Activated B cell treated with CpG ODN at 0.5 μM for 24 hours (primary cell): Measurements from ENCODE around the gene ATP5F1B. TPM values are rescaled to one million over a fixed set of nuclear protein-coding genes. Genes with fewer than 3 reads are reported as not detected.
A peak's percentile ranks its signal among the peaks of the same experiment; 100 is the strongest.

Experiments
- ATAC-seq: fragments of 200-7000 bp; cut with Tn5 transposase; one replicate; pipeline ENCODE4 v1.10.0; 2021; ENCODE audit warnings: low read depth, mild to moderate bottlenecking, moderate library complexity
- CTCF ChIA-PET: fragments of 350-600 bp; sonication (Branson Sonifier 250); formaldehyde crosslinking; loops from one replicate; lab custom pipeline; 2021; ENCODE audit warnings: antibody characterized with exemption; lab: Charles Lee
- POLR2A ChIA-PET: fragments of 350-600 bp; sonication (Branson Sonifier 250); formaldehyde crosslinking; loops from one replicate; lab custom pipeline; 2021; ENCODE audit warnings: antibody characterized with exemption; lab: Charles Lee
- DNase-seq: peaks from one replicate; pipeline ENCODE4 v3.0.0; 2022
- H3K27ac Mint-ChIP-seq: one replicate; pipeline ENCODE4 v1.8.0; 2020; ENCODE audit warnings: mixed read lengths
- H3K27me3 Mint-ChIP-seq: one replicate; pipeline ENCODE4 v1.8.0; 2021; ENCODE audit warnings: mixed read lengths
- H3K36me3 Mint-ChIP-seq: one replicate; pipeline ENCODE4 v1.8.0; 2021; ENCODE audit warnings: low read depth, mixed read lengths
- H3K4me1 Mint-ChIP-seq: one replicate; pipeline ENCODE4 v1.8.0; 2021; ENCODE audit warnings: mixed read lengths
- H3K4me3 Mint-ChIP-seq: one replicate; pipeline ENCODE4 v1.8.0; 2020; ENCODE audit warnings: mild to moderate bottlenecking, mixed read lengths
- H3K9me3 Mint-ChIP-seq: one replicate; pipeline ENCODE4 v1.8.0; 2020; ENCODE audit warnings: mixed read lengths
- CTCF ChIP-seq: fragments of 200-600 bp; IDR thresholded peaks from one replicate; pipeline ENCODE4 v1.8.0; 2022; ENCODE audit warnings: antibody characterized with exemption, mild to moderate bottlenecking
- intact Hi-C: fragments of 100-400 bp; cut with micrococcal nuclease; formaldehyde crosslinking; loops from one replicate; pipeline ENCODE4 v1.15.1; 2024
- total RNA-seq: library from RNA; stranded (reverse); gene quantifications from 2 replicates; pipeline ENCODE4 v1.2.3, GENCODE V29; 2022

The ATP5F1B gene
- total RNA-seq, 1 donor from 2014 or later, result 499 TPM

GRCh38 chr12:56668197-56668457 is 22.3 kb upstream of the ATP5F1B start:
- Mint-ChIP-seq H3K36me3 (peaks cover 85% of the 10 kb centered on the region), H3K4me1 (peaks cover 6% of the 10 kb centered on the region), H3K27ac (no peak overlapping the region), H3K4me3 (no peak overlapping the region), H3K9me3 (no peaks in the 10 kb centered on the region), H3K27me3 (no peaks in the 10 kb centered on the region)
- ChIA-PET CTCF (no interaction called here), POLR2A (interaction anchor here (1.5 kb wide), 1 partner anchor 9 kb away, joined by 5 read pairs; no protein-coding TSS in a partner anchor)
- intact Hi-C loops, result no loop called here
- ATAC-seq, result no peak
- DNase-seq, result no peak
- TF ChIP-seq CTCF, result no peak

GRCh38 chr12:56661979-56662638 is 16.3 kb upstream of the ATP5F1B start:
- ATAC-seq, result no peak
- peaks cover 38% of the 10 kb centered on the region for H3K4me1 Mint-ChIP-seq
- H3K9me3 Mint-ChIP-seq, result no peaks in the 10 kb centered on the region
- peaks cover 45% of the 10 kb centered on the region for H3K36me3 Mint-ChIP-seq
- CTCF ChIA-PET, result no interaction called here
- no peaks in the 10 kb centered on the region for H3K27me3 Mint-ChIP-seq
- H3K27ac Mint-ChIP-seq, result peak overlapping the region; percentile 83
- no peak overlapping the region for H3K4me3 Mint-ChIP-seq
- DNase-seq, result no peak
- no peak for TF ChIP-seq CTCF
- intact Hi-C loops, result no loop called here
- POLR2A ChIA-PET, result interaction anchor here (0.7 to 5.8 kb wide), 10 partner anchors 14 to 449 kb away, joined by 3 to 97 read pairs (median 6); partner anchors contain the start of genes ATP5F1B, NACA, PTGES3 and STAT6

GRCh38 chr12:56661560-56661959 is 15.8 kb upstream of the ATP5F1B start:
- H3K27ac Mint-ChIP-seq, result peak overlapping the region; percentile 83
- ChIA-PET CTCF (no interaction called here), POLR2A (interaction anchor here (0.7 to 5.8 kb wide), 9 partner anchors 14 to 450 kb away, joined by 3 to 97 read pairs (median 6); partner anchors contain the start of genes ATP5F1B, NACA, PTGES3 and STAT6)
- H3K36me3 Mint-ChIP-seq, result peaks cover 44% of the 10 kb centered on the region
- no peaks in the 10 kb centered on the region for H3K9me3 Mint-ChIP-seq
- peak; percentile 51 for ATAC-seq
- no peaks in the 10 kb centered on the region for H3K27me3 Mint-ChIP-seq
- H3K4me1 Mint-ChIP-seq, result peaks cover 38% of the 10 kb centered on the region
- no peak overlapping the region for H3K4me3 Mint-ChIP-seq
- TF ChIP-seq CTCF, result no peak
- no peak for DNase-seq
- intact Hi-C loops, result no loop called here

- intact Hi-C loops, result loop anchor here (1.0 to 2.0 kb wide), 3 partner anchors 26 to 29 kb away; partner anchors contain the start of genes BAZ2A and PTGES3
- POLR2A ChIA-PET, result interaction anchor here (0.6 to 5.8 kb wide), 20 partner anchors 9 to 1013 kb away, joined by 3 to 97 read pairs (median 5); partner anchors contain the start of genes ATP5F1B, BAZ2A, NACA and PTGES3
- H3K9me3 Mint-ChIP-seq, result peaks cover 3% of the 10 kb centered on the region
- ATAC-seq (peak; percentile 57), DNase-seq (no peak)
- H3K27ac Mint-ChIP-seq, result peak overlapping the region; percentile 89
- H3K36me3 Mint-ChIP-seq, result peaks cover 20% of the 10 kb centered on the region
- H3K4me1 Mint-ChIP-seq, result peaks cover 38% of the 10 kb centered on the region
- H3K27me3 Mint-ChIP-seq, result no peaks in the 10 kb centered on the region
- TF ChIP-seq CTCF, result no peak
- peak overlapping the region; percentile 46 for H3K4me3 Mint-ChIP-seq
- CTCF ChIA-PET, result interaction anchor here (1.0 to 2.8 kb wide), 4 partner anchors 13 to 453 kb away, joined by 3 to 16 read pairs (median 4); partner anchors contain the start of genes ATP5F1B and NACA
Measured at GRCh38 chr12:56658921-56659320, 13.1 kb upstream of the ATP5F1B start.
